Liver (tissue), 3 donors: Measurements from ENCODE around the gene DEPDC5.

Source experiments
- ATF3 ChIP-seq: IDR thresholded peaks from 2 replicates; pipeline ENCODE4 v1.6.1; 2016; ENCODE audit warnings: antibody characterized with exemption
- CTCF ChIP-seq: fragments of 150-350 bp; IDR thresholded peaks from 2 replicates; pipeline ENCODE4 v1.5.1; 2017; ENCODE audit warnings: improper control_type of control experiment, low read depth, low read length; ENCODE audit not compliant: missing input control
- FOXA1 ChIP-seq: IDR thresholded peaks from 2 replicates; pipeline ENCODE4 v1.6.1; 2016; ENCODE audit warnings: antibody characterized with exemption
- GABPA ChIP-seq, 2 donors: IDR thresholded peaks in 1 of 2; conservative IDR thresholded peaks in 1 of 2; 2 replicates each; pipeline ENCODE4 v1.6.1; 2016; ENCODE audit warnings: antibody characterized with exemption in 2 of 2, mild to moderate bottlenecking in 1 of 2, moderate library complexity in 1 of 2
- HNF4G ChIP-seq: IDR thresholded peaks from 2 replicates; pipeline ENCODE4 v1.6.1; 2016; ENCODE audit warnings: antibody characterized with exemption
- JUND ChIP-seq, 2 donors: IDR thresholded peaks; 2 replicates each; pipeline ENCODE4 v1.6.1; 2016; ENCODE audit warnings: antibody characterized with exemption in 2 of 2
- MAX ChIP-seq: IDR thresholded peaks from 2 replicates; pipeline ENCODE4 v1.6.1; 2016; ENCODE audit warnings: antibody characterized with exemption
- RAD21 ChIP-seq, 2 donors: IDR thresholded peaks; 2 replicates each; pipeline ENCODE4 v1.6.1; 2016; ENCODE audit warnings: antibody characterized with exemption in 2 of 2, mild to moderate bottlenecking in 2 of 2
- REST ChIP-seq: IDR thresholded peaks from 2 replicates; pipeline ENCODE4 v1.6.1; 2016; ENCODE audit warnings: antibody characterized with exemption, mild to moderate bottlenecking
- SP1 ChIP-seq: IDR thresholded peaks from 2 replicates; pipeline ENCODE4 v1.6.1; 2018; ENCODE audit warnings: antibody characterized with exemption, mild to moderate bottlenecking
- TAF1 ChIP-seq: conservative IDR thresholded peaks from 2 replicates; pipeline ENCODE4 v1.6.1; 2016; ENCODE audit warnings: antibody characterized with exemption, mild to moderate bottlenecking
- YY1 ChIP-seq: IDR thresholded peaks from 2 replicates; pipeline ENCODE4 v1.6.1; 2016; ENCODE audit warnings: antibody characterized with exemption, mild to moderate bottlenecking
- donor health status: healthy.
- donor health status: healthy.

GRCh38 chr22:31940506-31940905, 186.7 kb downstream of the DEPDC5 start:
- TF ChIP-seq YY1 (no peak), CTCF (no peak), GABPA (IDR thresholded peaks at IDR 0.05 in 1 of 2, conservative IDR thresholded peaks at IDR 0.05 in 1 of 2) (no peak), HNF4G (no peak), ATF3 (no peak), SP1 (no peak), RAD21 (IDR thresholded peaks at IDR 0.05) (no peak), MAX (no peak), REST (no peak), JUND (IDR thresholded peaks at IDR 0.05) (no peak), TAF1 (no peak), FOXA1 (no peak)
